ENCODE measurements around the gene KRT76.
"Not testable (repeated sequence)": the region's sequence is repeated elsewhere in the genome, so short reads cannot be mapped to it uniquely, and the experiment has no call there.

The KRT76 gene

DNA sequence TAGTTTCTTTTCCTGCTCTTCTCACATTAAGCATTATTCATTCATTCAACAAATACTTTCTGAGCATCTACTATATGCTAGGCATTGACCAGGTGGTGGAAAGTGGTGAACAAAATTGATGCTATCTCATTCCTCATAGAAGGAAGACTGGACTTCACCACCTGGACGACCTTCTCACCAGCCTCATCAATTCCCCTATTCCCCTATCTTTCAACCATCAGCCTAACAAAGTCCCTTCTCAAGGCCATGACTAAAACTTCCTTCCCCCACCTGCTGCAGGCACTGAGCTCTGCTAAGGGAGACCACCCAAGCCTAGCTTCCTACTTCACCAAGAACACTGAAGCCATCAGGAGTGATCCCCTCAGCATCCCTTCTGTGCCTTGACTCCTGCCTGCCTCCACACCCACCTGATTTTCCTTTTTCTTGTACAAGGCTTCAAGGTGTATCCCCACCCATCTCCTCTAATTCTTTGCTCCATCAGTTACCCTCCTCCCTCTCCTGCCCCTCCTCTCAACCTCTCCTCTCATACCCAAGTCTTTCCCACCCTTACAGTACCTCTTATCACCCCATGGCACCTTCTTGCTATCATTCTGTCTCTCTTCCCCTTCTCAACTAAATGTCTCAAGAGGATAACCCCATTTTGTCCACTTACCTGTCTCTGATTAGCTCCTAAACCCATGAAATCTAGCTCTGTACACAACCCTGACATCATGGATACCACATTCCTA is 19.5 kb downstream of the KRT76 start:
- no peaks in the 10 kb centered on the region for H3K36me3 ChIP-seq (ENCODE audit: insufficient read depth, low read length)
- no peaks in the 10 kb centered on the region; the same call in 1 of the 2 replicates for H3K9me3 ChIP-seq (ENCODE audit: control insufficient read depth, insufficient read depth, low read length)
- no peak overlapping the region for H3K9ac ChIP-seq (ENCODE audit: low read depth, low read length)
- no peaks in the 10 kb centered on the region for H3K4me1 ChIP-seq (ENCODE audit: insufficient read depth, low read length)

DNA sequence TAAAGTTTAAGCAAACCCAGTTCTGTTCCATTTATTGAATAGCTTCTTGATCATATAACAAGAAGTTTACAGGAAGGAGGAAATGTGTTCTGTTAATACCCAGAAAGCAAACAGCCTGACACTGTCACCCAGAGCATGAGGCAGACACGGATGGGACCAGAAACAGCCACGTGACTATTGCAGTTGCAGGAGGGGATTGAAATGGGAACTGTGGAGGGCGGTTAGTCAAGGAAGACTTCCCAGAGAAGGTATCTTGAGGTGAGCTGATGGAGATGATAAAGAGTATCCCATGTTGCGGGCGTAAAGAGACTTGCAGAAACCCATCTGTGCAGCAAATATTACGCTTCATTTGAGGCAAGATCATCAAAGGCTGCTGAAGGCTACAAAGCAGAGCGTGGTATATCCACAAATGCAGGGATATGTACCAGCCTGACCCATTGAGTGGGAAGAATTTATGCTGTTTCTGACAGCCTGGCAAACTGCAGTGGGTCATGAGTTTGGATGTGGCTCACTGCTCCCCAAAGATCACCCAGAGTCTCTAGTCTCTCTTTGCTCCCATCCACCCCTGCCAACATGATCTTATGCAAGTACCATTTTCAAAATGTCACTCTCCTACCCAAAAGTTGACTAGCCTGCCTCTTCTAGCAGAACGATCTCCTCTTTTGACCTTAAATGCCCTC is 20.7 kb downstream of the KRT76 start:
- Histone ChIP-seq H3K9ac (ENCODE audit: low read depth, low read length) (no peak overlapping the region), H3K36me3 (ENCODE audit: insufficient read depth, low read length) (no peaks in the 10 kb centered on the region), H3K4me1 (ENCODE audit: insufficient read depth, low read length) (no peaks in the 10 kb centered on the region), H3K9me3 (ENCODE audit: control insufficient read depth, insufficient read depth, low read length) (no peaks in the 10 kb centered on the region; the same call in 1 of the 2 replicates)

GRCh38 chr12:52755533-52755932 is 21.6 kb downstream of the KRT76 start:
- no peaks in the 10 kb centered on the region for H3K36me3 ChIP-seq (ENCODE audit: insufficient read depth, low read length)
- H3K4me1 ChIP-seq (ENCODE audit: insufficient read depth, low read length), result no peaks in the 10 kb centered on the region
- H3K9ac ChIP-seq (ENCODE audit: low read depth, low read length), result no peak overlapping the region
- no peaks in the 10 kb centered on the region; the same call in 1 of the 2 replicates for H3K9me3 ChIP-seq (ENCODE audit: control insufficient read depth, insufficient read depth, low read length)

DNA sequence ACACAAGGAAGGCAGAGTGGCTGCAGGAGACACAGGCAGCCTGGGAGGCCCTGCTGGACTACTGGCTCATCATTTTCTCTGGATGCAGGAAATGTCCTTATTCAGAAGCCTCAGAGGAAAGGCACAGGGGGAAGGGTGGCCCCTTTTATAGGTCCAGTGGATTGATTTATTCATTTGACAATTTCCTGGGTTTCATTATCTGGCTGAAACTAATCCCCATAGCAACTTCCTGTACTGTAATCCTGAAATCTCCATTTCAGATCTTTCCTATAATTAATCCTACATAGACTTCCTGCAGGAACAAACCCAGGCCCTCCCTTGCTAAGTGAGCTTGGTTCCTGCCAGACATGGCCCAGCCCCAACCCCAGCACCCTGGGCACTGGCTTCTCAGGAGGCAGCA is 23.0 kb downstream of the KRT76 start:
- H3K4me1 ChIP-seq (ENCODE audit: insufficient read depth, low read length), result no peaks in the 10 kb centered on the region
- no peak overlapping the region for H3K9ac ChIP-seq (ENCODE audit: low read depth, low read length)
- H3K36me3 ChIP-seq (ENCODE audit: insufficient read depth, low read length), result no peaks in the 10 kb centered on the region
- no peaks in the 10 kb centered on the region; the same call in 1 of the 2 replicates for H3K9me3 ChIP-seq (ENCODE audit: control insufficient read depth, insufficient read depth, low read length)

DNA sequence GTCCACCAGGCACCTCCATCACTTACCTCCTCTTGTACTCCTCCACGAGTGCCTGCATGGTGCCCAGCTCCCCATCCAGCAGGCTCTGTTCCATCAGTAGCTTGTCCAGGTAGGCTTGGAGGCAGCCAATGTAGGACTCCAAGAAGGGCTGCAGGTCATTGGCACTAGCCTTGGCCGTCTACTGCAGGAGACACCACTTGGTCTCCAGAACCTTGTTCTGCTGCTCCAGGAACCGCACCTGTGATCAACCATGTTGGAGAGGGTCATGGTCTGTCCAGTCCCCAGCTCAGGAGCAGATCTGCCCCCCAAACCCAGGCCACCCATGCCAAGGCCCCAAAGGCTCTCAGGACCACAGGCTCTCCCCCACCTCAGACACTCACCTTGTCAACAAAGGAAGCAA is 23.9 kb downstream of the KRT76 start:
- Histone ChIP-seq H3K9me3 (ENCODE audit: control insufficient read depth, insufficient read depth, low read length) (no peaks in the 10 kb centered on the region), H3K4me1 (ENCODE audit: insufficient read depth, low read length) (no peaks in the 10 kb centered on the region), H3K36me3 (ENCODE audit: insufficient read depth, low read length) (no peaks in the 10 kb centered on the region), H3K9ac (ENCODE audit: low read depth, low read length) (no peak overlapping the region)

GRCh38 chr12:52752516-52752915 is 24.6 kb downstream of the KRT76 start:
- Histone ChIP-seq H3K9me3 (ENCODE audit: control insufficient read depth, insufficient read depth, low read length) (no peaks in the 10 kb centered on the region), H3K4me1 (ENCODE audit: insufficient read depth, low read length) (no peaks in the 10 kb centered on the region), H3K36me3 (ENCODE audit: insufficient read depth, low read length) (no peaks in the 10 kb centered on the region), H3K9ac (ENCODE audit: low read depth, low read length) (no peak overlapping the region)

DNA sequence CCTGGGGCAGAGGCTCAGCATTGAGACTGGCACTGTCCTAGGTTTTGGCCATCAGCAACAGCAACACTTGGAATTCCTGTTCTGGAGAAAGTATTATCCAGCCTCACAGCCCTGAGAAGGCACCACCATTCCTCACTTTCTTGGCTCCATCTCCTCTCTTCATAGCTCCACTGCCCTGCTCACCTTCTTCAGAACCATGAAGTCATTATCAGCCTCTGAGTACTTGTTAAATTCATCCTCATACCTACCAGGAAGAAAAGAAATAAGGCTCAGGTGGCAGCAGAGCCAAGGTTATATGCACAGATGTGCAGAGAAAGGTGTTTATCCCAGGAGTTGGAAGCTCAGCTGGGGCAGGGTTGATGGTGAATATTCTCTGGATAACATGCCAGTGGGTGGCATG is 25.4 kb downstream of the KRT76 start:
- H3K4me1 ChIP-seq (ENCODE audit: insufficient read depth, low read length), result no peaks in the 10 kb centered on the region
- H3K9ac ChIP-seq (ENCODE audit: low read depth, low read length), result no peak overlapping the region
- H3K36me3 ChIP-seq (ENCODE audit: insufficient read depth, low read length), result no peaks in the 10 kb centered on the region
- no peaks in the 10 kb centered on the region for H3K9me3 ChIP-seq (ENCODE audit: control insufficient read depth, insufficient read depth, low read length)

DNA sequence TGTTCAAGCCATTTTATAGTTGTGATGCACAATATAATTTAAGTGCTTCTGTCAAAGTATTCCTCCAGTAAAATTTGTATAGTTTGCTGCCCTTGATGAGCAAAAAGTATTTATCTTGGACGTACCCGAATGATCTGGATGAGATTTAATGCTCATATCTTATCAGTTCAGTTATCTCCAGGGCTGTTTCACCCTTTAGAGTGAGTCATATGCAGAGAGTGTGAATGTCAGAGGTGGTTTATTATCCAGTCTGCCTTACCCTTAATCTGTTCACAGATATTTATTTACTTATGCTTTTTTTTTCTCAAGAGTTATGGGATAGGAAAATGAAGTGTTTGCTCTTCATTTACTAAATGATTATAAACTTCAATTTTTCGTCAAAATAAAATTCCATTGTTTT is 26.6 kb downstream of the KRT76 start:
- not testable (repeated sequence) for H3K9me3 ChIP-seq (ENCODE audit: control insufficient read depth, insufficient read depth, low read length); H3K9ac ChIP-seq (ENCODE audit: low read depth, low read length); H3K4me1 ChIP-seq (ENCODE audit: insufficient read depth, low read length); H3K36me3 ChIP-seq (ENCODE audit: insufficient read depth, low read length)

DNA sequence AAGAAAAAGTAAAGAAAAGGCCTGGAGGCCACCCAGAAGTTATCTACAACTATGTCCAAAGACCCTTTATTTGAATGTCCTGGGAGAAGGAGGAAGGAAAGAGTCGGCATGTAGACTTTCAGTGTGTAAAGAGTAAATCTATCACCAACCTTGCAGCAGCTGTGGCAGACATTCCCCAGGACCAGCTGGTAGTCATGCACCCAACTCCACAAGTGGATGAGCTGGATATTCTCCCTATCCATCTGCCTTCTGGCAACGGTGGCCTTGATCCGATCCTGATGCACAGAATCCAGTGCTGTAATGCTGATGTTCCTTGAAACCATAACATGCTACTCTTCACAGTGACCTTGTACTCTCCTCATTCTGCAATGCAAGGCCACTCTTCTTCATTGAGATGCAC is 27.3 kb downstream of the KRT76 start:
- Histone ChIP-seq H3K9me3 (ENCODE audit: control insufficient read depth, insufficient read depth, low read length) (no peaks in the 10 kb centered on the region), H3K4me1 (ENCODE audit: insufficient read depth, low read length) (no peaks in the 10 kb centered on the region), H3K9ac (ENCODE audit: low read depth, low read length) (no peak overlapping the region), H3K36me3 (ENCODE audit: insufficient read depth, low read length) (no peaks in the 10 kb centered on the region)

DNA sequence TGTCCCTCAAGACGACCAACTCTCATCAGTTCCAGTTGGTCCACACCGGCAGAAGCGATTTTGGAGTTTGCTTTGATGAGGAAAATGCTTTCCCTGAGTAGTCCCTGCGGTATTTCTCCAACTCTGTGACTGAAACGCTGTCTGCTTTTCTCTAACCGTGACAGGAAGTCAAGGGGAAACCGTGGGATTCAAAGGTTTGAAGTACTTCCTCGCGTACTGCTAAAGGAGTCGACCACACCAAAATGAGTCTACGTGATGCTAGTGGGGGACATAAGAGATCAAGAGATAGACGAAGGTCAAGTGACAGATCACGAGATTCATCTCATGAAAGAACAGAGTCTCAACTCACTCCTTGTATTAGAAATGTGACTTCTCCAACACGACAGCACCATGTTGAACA is 28.6 kb downstream of the KRT76 start:
- Histone ChIP-seq H3K36me3 (ENCODE audit: insufficient read depth, low read length) (no peaks in the 10 kb centered on the region), H3K4me1 (ENCODE audit: insufficient read depth, low read length) (no peaks in the 10 kb centered on the region), H3K9me3 (ENCODE audit: control insufficient read depth, insufficient read depth, low read length) (no peaks in the 10 kb centered on the region), H3K9ac (ENCODE audit: low read depth, low read length) (no peak overlapping the region)

- Histone ChIP-seq H3K9me3 (ENCODE audit: control insufficient read depth, insufficient read depth, low read length) (no peaks in the 10 kb centered on the region), H3K9ac (ENCODE audit: low read depth, low read length) (no peak overlapping the region), H3K36me3 (ENCODE audit: insufficient read depth, low read length) (no peaks in the 10 kb centered on the region), H3K4me1 (ENCODE audit: insufficient read depth, low read length) (no peaks in the 10 kb centered on the region)
Observed at GRCh38 chr12:52745554-52745953, 31.6 kb downstream of the KRT76 start.

DNA sequence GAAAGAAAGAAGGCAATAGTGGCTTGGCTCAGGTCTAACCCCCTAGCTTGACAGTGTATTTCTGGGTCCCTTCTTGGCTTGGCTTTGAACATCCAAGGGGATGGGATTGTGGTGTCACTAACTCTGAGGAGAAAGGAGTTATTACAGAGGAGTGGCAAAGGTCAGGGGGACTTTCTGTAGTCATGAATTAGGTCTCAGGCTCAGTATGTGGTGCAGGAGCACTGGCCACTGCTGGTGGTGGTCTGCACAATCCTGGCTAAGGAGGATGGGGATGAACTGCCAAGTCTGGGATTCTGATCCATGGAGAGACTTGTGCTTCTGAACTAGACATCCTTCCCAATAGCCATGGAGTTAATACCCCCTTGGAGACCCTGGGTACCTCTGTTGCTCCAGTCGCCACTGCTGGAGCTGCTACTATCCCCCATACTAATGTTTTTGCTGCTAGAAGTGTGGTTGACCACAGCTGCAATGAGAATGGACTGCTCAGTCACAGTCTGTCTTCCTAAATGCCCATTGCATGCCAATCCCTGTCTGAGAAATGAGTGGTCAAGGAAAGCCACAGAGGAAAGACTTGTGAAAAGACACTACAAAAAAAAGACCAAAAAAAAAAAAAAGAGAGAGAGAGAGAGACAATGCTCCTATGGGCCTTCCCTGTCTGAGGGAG is 32.5 kb downstream of the KRT76 start:
- Histone ChIP-seq H3K9ac (ENCODE audit: low read depth, low read length) (no peak overlapping the region), H3K36me3 (ENCODE audit: insufficient read depth, low read length) (no peaks in the 10 kb centered on the region), H3K4me1 (ENCODE audit: insufficient read depth, low read length) (no peaks in the 10 kb centered on the region), H3K9me3 (ENCODE audit: control insufficient read depth, insufficient read depth, low read length) (no peaks in the 10 kb centered on the region)

GRCh38 chr12:52742822-52743457 is 34.2 kb downstream of the KRT76 start:
- Histone ChIP-seq H3K9ac (ENCODE audit: low read depth, low read length) (no peak overlapping the region), H3K9me3 (ENCODE audit: control insufficient read depth, insufficient read depth, low read length) (no peaks in the 10 kb centered on the region), H3K4me1 (ENCODE audit: insufficient read depth, low read length) (no peaks in the 10 kb centered on the region), H3K36me3 (ENCODE audit: insufficient read depth, low read length) (no peaks in the 10 kb centered on the region)

DNA sequence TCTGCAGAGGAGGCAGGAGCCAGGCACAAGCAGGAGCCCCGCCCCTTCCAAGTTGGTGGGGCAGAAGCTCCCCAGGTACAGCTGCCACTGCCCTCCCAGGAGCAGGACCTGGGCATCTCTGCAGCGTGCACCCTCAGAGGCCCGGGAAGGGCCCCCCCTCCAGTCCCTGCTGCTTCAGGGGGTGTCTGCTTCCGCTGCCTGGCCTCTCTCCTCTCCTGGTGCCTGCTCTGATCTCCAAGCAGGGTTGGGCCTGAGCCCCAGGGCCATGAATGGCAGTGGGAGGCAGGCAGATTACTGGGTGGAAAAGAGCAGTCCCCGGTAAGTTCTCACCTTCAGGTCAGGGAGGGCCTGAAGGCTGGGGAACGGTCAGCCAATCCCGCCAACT is 35.0 kb downstream of the KRT76 start:
- Histone ChIP-seq H3K9me3 (ENCODE audit: control insufficient read depth, insufficient read depth, low read length) (no peaks in the 10 kb centered on the region), H3K36me3 (ENCODE audit: insufficient read depth, low read length) (no peaks in the 10 kb centered on the region), H3K4me1 (ENCODE audit: insufficient read depth, low read length) (no peaks in the 10 kb centered on the region), H3K9ac (ENCODE audit: low read depth, low read length) (no peak overlapping the region)

Data from ES-I3 (cell line).